HG03135 (cell line): ENCODE measurements around the gene SCARB2.

Source experiments
- ATAC-seq: cut with Tn5 transposase; IDR thresholded peaks from one replicate; pipeline ENCODE4 v1.9.1; 2021; ENCODE audit warnings: mild to moderate bottlenecking, moderate library complexity; ENCODE audit not compliant: unreplicated experiment

Gene SCARB2

GRCh38 chr4:76156635-76157034 is 57.0 kb downstream of the SCARB2 start:
- ATAC-seq = no peak

DNA sequence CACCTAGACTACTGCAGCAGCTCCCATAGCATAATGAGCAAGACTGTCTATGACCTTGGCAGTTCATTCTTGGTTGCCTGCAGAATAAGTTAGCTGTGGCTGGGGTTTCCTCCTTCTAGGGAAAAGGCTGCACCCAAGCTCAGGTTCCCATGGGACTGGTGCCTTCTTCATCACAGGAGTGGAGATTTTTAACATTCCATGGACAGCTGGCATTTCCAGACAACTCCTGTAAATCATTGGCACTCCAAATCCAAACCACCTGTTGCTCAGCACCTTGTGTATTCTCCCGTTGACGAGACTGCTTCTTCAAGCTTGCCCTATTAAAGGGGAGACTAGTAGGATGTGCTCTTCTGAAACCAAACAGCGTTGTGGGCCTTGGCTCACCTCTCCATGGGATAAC is 57.6 kb downstream of the SCARB2 start:
- no peak for ATAC-seq

DNA sequence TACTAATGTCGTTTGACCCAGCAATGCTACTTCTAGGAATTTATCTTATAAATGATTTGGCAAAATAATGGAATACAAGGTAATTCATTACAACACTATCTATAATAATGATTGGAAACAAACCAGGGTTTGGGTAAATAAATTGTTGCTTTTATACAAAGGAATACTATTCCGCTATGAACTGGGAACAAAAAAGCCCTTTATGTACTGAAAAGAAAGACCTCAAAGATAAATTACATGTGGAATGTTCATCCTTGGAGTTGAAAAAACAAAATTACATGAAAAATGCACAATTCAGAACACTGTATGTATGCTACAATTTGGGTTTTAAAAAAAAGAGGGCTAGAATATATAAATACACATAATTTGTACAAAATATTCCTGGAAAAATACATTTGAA is 60.3 kb downstream of the SCARB2 start:
- ATAC-seq = no peak

DNA sequence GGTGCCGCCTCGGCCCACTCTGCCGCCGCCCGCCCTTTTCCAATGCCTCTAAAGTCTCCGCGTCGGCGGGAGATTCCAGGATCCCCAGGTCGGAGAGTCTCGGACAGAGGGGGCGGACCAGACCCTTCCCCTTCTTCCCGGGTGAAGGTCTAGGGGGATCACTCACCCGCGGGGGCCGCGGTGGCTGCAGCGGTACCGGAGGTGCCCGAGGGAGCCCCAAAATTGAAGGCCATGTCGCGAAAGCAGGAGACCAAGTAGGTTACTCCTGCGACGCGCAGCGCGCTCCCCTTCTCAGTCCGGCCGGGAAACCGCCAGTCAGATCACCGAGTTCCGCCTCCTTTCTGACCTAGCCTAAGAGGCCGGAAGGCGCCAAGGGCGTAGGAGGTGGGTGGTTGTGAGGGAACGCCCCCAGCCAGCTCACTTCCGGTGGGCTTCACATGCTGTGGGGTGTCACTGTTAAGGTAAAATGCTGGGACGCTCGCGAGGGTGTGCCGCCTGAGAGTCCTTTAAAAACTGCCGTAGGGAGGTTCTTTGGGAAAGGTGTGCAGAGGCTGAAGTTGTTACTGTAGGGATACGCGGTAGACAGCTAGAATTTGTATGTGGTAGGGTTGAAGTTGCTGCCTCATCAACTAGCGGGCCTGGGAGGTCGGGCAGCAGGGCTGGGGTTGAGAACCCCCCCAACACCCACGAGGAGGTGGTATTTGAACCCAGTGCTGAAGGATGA is 65.3 kb downstream of the SCARB2 start, which contains the start of gene NUP54:
TSS of gene NUP54 (minus strand) at position 256 of the 724 bp plus-strand sequence. CDS start at position 233, 23 bp downstream.
- peak; percentile 99 for ATAC-seq

GRCh38 chr4:76147454-76148141 is 66.0 kb downstream of the SCARB2 start:
- ATAC-seq = peak; percentile 38

DNA sequence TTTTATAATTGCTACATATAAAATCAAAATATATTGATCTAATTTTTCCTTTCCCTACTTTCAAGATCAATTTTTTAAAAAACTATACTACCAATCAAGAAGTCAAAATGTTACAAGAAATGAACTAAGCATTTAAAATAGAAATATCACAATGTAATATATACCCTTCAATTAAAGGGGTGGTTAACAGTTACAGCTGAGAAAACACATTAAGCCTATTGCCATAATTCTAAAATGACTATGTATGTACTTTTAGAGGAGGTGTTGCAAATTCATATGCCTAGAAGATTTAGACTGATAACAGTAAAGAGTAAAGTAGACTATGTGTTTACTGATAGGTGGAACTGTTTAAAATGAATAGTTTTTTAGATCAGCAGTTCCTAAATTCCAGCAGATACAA is 69.1 kb downstream of the SCARB2 start:
- no peak for ATAC-seq

- ATAC-seq = no peak
Observed at GRCh38 chr4:76141241-76141640, 72.4 kb downstream of the SCARB2 start.

DNA sequence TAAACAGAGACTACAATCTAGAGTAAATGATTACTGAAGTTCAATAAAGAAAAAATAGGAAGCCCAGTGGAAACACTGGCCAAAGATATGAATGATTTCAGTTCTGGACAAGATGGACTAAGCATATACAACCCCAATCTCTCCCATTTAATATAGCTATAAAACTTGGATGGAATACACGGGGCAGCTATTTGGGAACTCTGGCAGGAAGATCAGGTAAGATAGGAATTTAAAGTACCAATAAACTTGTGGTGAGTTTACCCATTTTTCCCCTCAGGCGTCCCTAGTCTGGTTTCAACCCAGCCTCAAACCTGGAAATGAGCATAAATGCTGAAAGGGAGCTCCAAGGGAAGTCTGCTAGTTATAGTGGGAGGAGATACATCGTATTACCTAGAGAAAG is 85.9 kb downstream of the SCARB2 start:
- ATAC-seq = no peak

GRCh38 chr4:76125816-76126215 is 87.8 kb downstream of the SCARB2 start:
- no peak for ATAC-seq

GRCh38 chr4:76120199-76120598 is 93.4 kb downstream of the SCARB2 start:
- no peak for ATAC-seq

- ATAC-seq = no peak
Observed at GRCh38 chr4:76117536-76117935, 96.1 kb downstream of the SCARB2 start.

DNA sequence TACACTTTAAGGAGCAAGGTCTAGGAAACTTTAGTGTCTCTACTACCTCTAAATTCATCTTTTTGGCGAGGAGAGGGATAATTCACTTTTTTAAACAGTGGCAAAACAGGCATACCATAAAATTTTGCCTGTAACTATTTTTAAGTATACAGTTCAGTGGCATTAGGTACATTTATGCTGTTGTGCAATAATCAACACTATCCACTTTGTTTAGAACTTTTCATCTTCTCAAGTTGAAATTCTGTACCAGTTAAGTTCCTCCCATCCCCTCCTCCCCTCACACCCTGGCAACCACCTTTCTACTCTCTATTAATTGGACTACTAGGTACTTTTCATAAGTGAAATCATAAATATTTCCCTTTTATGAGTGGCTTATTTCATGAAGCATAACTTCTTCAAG is 96.8 kb downstream of the SCARB2 start:
- no peak for ATAC-seq
